Stomach (tissue), 9 donors: ENCODE results near the gene CTR9. TPM values are rescaled to one million over a fixed set of nuclear protein-coding genes. Genes with fewer than 3 reads are reported as not detected.

Experiments
- DNase-seq, 2 donors: peaks; one replicate each; pipeline versions ENCODE4 v3.0.0 to v3.0.0-alpha.2; 2013 to 2019
- H3K27ac ChIP-seq, 5 donors: fragments of 200-600 bp in 4 of 5; sonication (generic) in 4 of 5; one replicate each; pipeline ENCODE4 v1.5.1; 2013 to 2019; ENCODE audit warnings: mild to moderate bottlenecking in 1 of 5, moderate library complexity in 1 of 5
- H3K27me3 ChIP-seq, 3 donors: fragments of 200-600 bp; sonication (generic); one replicate each; pipeline ENCODE4 v1.5.1; 2017 to 2019; ENCODE audit warnings: mixed run types in 1 of 3
- H3K36me3 ChIP-seq, 4 donors: fragments of 200-600 bp; sonication (generic); 1 replicate in 3 of 4; 2 replicates in 1 of 4; pipeline ENCODE4 v1.5.1; 2016 to 2019
- H3K4me1 ChIP-seq, 4 donors: fragments of 200-600 bp; sonication (generic); one replicate each; pipeline ENCODE4 v1.5.1; 2016 to 2019
- H3K4me3 ChIP-seq, 4 donors: fragments of 200-600 bp; sonication (generic) in 3 of 4; one replicate each; pipeline ENCODE4 v1.5.1; 2016 to 2019; ENCODE audit warnings: mild to moderate bottlenecking in 1 of 4
- H3K9me3 ChIP-seq, 4 donors: fragments of 200-600 bp; sonication (generic); one replicate each; pipeline ENCODE4 v1.5.1; 2016 to 2019
- EP300 ChIP-seq: sonication (generic); formaldehyde crosslinking; IDR thresholded peaks from one replicate; pipeline ENCODE4 v1.6.1; 2017; ENCODE audit warnings: antibody characterized with exemption
- POLR2A ChIP-seq, 4 donors: fragments of 450-650 bp; IDR thresholded peaks; one replicate each; pipeline ENCODE4 v1.6.1; 2016; ENCODE audit warnings: antibody characterized with exemption in 4 of 4, control low read depth in 2 of 4, mild to moderate bottlenecking in 1 of 4, moderate library complexity in 1 of 4
- POLR2AphosphoS5 ChIP-seq, 3 donors: sonication (generic); formaldehyde crosslinking; IDR thresholded peaks; one replicate each; pipeline ENCODE4 v1.6.1; 2016; ENCODE audit warnings: antibody characterized with exemption in 3 of 3
- WGBS, 5 donors: extraction: QIAGEN DNeasy Blood & Tissue Kit in 3 of 5; methylation state at CpG; one replicate each; pipeline versions ENCODE4 v1.1.5 to v1.1.7; 2013 to 2018; 5-methylcytosine and 5-hydroxymethylcytosine counted together
- intact Hi-C: fragments of 100-400 bp; cut with DNase I; formaldehyde crosslinking; loops from one replicate; pipeline ENCODE4 v1.15.1; 2023; ENCODE audit warnings: low total_unique reads
- polyA plus RNA-seq, 3 donors: library from polyadenylated mRNA; stranded (reverse); fragments of 200-250 nt; gene quantifications; one replicate each; pipeline ENCODE4 v1.2.3, GENCODE V29; 2013
- total RNA-seq, 5 donors: library from RNA; depleted of rRNA; stranded (reverse); fragments of >200 nt; gene quantifications; one replicate each; pipeline versions ENCODE4 v1.1.0 to v1.2.3, GENCODE V29; 2014 to 2016
- TF ChIP-seq, protein P1 (sequence below), 7 experiments: fragments of 450-650 bp in 4 of 7; fragments of 200-600 bp in 3 of 7; sonication (generic) in 3 of 7; IDR thresholded peaks; one replicate each; pipeline ENCODE4 v1.5.1; 2016 to 2019; ENCODE audit warnings: antibody characterized with exemption in 7 of 7, control low read depth in 2 of 7, mild to moderate bottlenecking in 1 of 7
- donor health status: healthy with polysubstance abuse.
- donor health status: Bipolar disorder and iron deficiency.
- donor health status: healthy.

The CTR9 gene
- total and polyA plus RNA-seq, 8 donors: 9.1 to 39.5 (median 10.4) TPM

- intact Hi-C loops: no loop called here
- Histone ChIP-seq H3K4me1 (no peaks in the 10 kb centered on the region), H3K36me3 (no peaks in the 10 kb centered on the region), H3K4me3 (no peak overlapping the region), H3K27me3 (peaks cover 0 to 4% (median 0%) of the 10 kb centered on the region in 3 donors), H3K27ac (no peak overlapping the region), H3K9me3 (no peaks in the 10 kb centered on the region)
- TF ChIP-seq POLR2A (IDR thresholded peaks at IDR 0.05) (no peak), POLR2AphosphoS5 (IDR thresholded peaks at IDR 0.05) (no peak), EP300 (no peak)
- TF ChIP-seq, protein P1, sequence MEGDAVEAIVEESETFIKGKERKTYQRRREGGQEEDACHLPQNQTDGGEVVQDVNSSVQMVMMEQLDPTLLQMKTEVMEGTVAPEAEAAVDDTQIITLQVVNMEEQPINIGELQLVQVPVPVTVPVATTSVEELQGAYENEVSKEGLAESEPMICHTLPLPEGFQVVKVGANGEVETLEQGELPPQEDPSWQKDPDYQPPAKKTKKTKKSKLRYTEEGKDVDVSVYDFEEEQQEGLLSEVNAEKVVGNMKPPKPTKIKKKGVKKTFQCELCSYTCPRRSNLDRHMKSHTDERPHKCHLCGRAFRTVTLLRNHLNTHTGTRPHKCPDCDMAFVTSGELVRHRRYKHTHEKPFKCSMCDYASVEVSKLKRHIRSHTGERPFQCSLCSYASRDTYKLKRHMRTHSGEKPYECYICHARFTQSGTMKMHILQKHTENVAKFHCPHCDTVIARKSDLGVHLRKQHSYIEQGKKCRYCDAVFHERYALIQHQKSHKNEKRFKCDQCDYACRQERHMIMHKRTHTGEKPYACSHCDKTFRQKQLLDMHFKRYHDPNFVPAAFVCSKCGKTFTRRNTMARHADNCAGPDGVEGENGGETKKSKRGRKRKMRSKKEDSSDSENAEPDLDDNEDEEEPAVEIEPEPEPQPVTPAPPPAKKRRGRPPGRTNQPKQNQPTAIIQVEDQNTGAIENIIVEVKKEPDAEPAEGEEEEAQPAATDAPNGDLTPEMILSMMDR (IDR thresholded peaks at IDR 0.05): no peak
- no peak for DNase-seq
- WGBS, 5 donors: 64 to 100% (median 74%) methylated on average over 2 of the region's 2 CpGs
Observed at GRCh38 chr11:10719616-10720015, 31.4 kb upstream of the CTR9 start.

DNA sequence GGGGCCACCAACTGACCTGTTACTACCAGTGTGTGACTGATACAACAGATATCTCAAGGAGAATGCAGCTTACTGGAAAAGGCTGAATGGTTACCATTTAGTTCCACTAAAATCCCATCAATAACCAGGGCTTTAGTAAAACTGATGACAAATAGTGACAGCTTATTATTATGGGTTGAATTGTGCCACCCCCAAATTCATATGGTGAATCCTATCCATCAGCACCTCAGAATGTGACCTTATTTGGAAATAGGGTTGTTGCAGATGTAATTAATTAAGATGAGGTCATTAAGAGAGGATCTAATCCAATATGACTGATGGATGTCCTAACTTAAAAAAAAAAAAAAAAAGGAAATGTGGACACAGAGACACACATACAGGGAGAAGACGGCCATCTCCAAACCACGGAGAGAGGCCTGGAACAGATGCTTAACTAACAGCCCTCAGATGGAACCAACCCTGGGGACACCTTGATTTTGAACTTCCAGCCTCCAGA is 30.1 kb upstream of the CTR9 start:
- intact Hi-C loops: no loop called here
- Histone ChIP-seq H3K36me3 (no peaks in the 10 kb centered on the region), H3K27me3 (peaks cover 0 to 4% (median 0%) of the 10 kb centered on the region in 3 donors), H3K4me1 (no peaks in the 10 kb centered on the region), H3K9me3 (no peaks in the 10 kb centered on the region), H3K27ac (no peak overlapping the region), H3K4me3 (no peak overlapping the region)
- no peak for TF ChIP-seq EP300
- TF ChIP-seq POLR2A (IDR thresholded peaks at IDR 0.05): no peak
- no peak for TF ChIP-seq POLR2AphosphoS5 (IDR thresholded peaks at IDR 0.05)
- TF ChIP-seq, protein P1 (IDR thresholded peaks at IDR 0.05): no peak
- 81 to 95% (median 82%) methylated on average over 2 of the region's 2 CpGs for WGBS, 5 donors
- no peak for DNase-seq

DNA sequence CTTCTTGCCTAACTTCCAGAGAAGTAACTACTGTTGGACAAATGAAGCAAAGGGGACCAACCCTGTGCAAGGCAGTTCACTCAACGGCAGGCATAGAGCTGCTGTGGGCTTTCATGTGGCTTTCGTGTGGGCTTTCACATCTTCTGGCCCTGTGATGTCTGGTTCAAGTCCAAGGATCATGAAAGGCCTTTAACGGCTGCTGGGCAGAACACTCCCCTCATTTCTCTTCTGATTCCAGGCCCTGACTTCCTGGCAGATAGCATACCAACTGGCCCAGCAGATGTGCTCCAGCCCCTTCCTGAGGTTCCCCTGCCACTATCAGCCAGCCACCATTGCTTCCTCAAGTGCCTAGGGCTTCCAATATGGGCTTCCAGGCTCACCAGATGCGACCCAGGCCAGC is 28.7 kb upstream of the CTR9 start:
- intact Hi-C loops: no loop called here
- no peak for DNase-seq
- Histone ChIP-seq H3K36me3 (no peaks in the 10 kb centered on the region), H3K9me3 (no peaks in the 10 kb centered on the region), H3K27ac (no peak overlapping the region), H3K4me3 (no peak overlapping the region), H3K27me3 (peaks cover 0 to 4% (median 0%) of the 10 kb centered on the region in 3 donors), H3K4me1 (no peaks in the 10 kb centered on the region)
- TF ChIP-seq EP300: no peak
- TF ChIP-seq, protein P1 (IDR thresholded peaks at IDR 0.05): no peak
- no peak for TF ChIP-seq POLR2A (IDR thresholded peaks at IDR 0.05)
- no peak for TF ChIP-seq POLR2AphosphoS5 (IDR thresholded peaks at IDR 0.05)
- WGBS, 5 donors: 61 to 69% (median 66%) methylated on average over 4 of the region's 4 CpGs

GRCh38 chr11:10725114-10725906 is 25.7 kb upstream of the CTR9 start:
- Histone ChIP-seq H3K9me3 (no peaks in the 10 kb centered on the region), H3K27ac (no peak overlapping the region), H3K4me1 (peaks cover 0 to 4% (median 0%) of the 10 kb centered on the region in 4 donors), H3K36me3 (no peaks in the 10 kb centered on the region), H3K4me3 (no peak overlapping the region), H3K27me3 (peaks cover 0 to 9% (median 0%) of the 10 kb centered on the region in 3 donors)
- DNase-seq: no peak
- TF ChIP-seq, protein P1 (IDR thresholded peaks at IDR 0.05): no peak
- TF ChIP-seq POLR2A (IDR thresholded peaks at IDR 0.05): no peak
- TF ChIP-seq EP300: no peak
- no peak for TF ChIP-seq POLR2AphosphoS5 (IDR thresholded peaks at IDR 0.05)
- intact Hi-C loops: no loop called here
- WGBS, 5 donors: 81 to 89% (median 86%) methylated on average over 9 of the region's 9 CpGs
